Hepatocyte (in vitro differentiated cells): ENCODE measurements around the gene NKAIN2.

ENCODE experiments used
- CTCF ChIP-seq: fragments of 200-600 bp; sonication (generic); IDR thresholded peaks from 2 replicates; pipeline ENCODE4 v1.5.1; 2016; ENCODE audit warnings: antibody characterized with exemption, mild to moderate bottlenecking; ENCODE audit not compliant: poor library complexity
- EZH2 ChIP-seq: fragments of 200-600 bp; sonication (generic); IDR thresholded peaks from 2 replicates; pipeline ENCODE4 v1.6.1; 2016; ENCODE audit warnings: antibody characterized with exemption, mild to moderate bottlenecking, borderline replicate concordance
- EZH2phosphoT487 ChIP-seq: fragments of 200-600 bp; sonication (generic); IDR thresholded peaks from one replicate; pipeline ENCODE4 v1.6.1; 2018; ENCODE audit warnings: antibody characterized with exemption, mild to moderate bottlenecking, low read depth, moderate library complexity; ENCODE audit not compliant: unreplicated experiment, severe bottlenecking

- TF ChIP-seq EZH2 (no peak), CTCF (no peak), EZH2phosphoT487 (no peak)
These were observed 943.7 kb downstream of the NKAIN2 start for GRCh38 chr6:124747349-124747748.
